GM12865 (cell line): ENCODE measurements around the gene HYDIN.

Source experiments
- DNase-seq: peaks from one replicate; pipeline ENCODE4 v3.0.0; 2010; ENCODE audit warnings: low read depth
- H3K4me3 ChIP-seq: 2 replicates; pipeline ENCODE4 v1.5.1; 2011; ENCODE audit warnings: mild to moderate bottlenecking, low read depth, low read length, control low read depth
- TF ChIP-seq, protein P1 (sequence below): IDR thresholded peaks from 2 replicates; pipeline ENCODE4 v1.5.1; 2011; ENCODE audit warnings: low read length, control low read depth, low read depth, inconsistent platforms; ENCODE audit not compliant: insufficient read depth; ENCODE audit errors: missing control alignments

The HYDIN gene

DNA sequence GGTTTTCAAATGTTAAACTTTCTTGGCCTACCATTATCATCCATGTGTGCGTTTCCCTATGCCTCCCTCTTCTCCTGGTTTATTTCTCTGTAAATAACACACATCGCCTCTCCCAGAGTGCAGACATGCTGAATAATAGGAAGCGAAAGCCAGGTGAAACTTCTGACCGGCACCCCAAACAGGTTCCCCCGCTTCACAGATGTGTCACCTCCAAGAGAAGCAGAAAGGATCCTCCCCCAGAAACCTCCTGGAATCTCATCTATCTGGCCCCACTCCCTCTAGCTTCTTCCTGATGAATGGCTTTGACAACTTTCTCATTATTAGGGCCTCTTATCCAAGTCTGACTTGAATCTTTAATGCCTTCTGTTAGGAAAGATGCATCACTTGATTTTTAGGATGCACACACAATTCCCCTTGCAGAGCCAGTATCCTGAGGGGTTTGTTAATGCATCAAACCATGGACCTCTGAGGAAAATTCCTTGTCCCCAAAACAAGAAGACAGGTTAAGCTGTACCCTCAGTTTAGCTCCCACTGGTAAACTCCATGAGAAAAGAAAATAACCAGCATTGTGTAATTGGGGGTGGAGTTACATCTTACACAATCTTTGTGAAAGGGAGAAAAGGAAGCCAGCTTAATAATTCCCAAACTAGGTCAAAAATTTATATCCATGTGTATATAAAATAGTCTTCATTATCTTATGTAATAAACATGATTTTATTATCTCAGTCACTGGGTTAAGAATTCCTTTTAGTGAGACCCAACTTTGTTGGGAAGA is 20.1 kb upstream of the HYDIN start:
- H3K4me3 ChIP-seq, result no peak overlapping the region
- TF ChIP-seq, protein P1, sequence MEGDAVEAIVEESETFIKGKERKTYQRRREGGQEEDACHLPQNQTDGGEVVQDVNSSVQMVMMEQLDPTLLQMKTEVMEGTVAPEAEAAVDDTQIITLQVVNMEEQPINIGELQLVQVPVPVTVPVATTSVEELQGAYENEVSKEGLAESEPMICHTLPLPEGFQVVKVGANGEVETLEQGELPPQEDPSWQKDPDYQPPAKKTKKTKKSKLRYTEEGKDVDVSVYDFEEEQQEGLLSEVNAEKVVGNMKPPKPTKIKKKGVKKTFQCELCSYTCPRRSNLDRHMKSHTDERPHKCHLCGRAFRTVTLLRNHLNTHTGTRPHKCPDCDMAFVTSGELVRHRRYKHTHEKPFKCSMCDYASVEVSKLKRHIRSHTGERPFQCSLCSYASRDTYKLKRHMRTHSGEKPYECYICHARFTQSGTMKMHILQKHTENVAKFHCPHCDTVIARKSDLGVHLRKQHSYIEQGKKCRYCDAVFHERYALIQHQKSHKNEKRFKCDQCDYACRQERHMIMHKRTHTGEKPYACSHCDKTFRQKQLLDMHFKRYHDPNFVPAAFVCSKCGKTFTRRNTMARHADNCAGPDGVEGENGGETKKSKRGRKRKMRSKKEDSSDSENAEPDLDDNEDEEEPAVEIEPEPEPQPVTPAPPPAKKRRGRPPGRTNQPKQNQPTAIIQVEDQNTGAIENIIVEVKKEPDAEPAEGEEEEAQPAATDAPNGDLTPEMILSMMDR, result no peak
- DNase-seq, result no peak

DNA sequence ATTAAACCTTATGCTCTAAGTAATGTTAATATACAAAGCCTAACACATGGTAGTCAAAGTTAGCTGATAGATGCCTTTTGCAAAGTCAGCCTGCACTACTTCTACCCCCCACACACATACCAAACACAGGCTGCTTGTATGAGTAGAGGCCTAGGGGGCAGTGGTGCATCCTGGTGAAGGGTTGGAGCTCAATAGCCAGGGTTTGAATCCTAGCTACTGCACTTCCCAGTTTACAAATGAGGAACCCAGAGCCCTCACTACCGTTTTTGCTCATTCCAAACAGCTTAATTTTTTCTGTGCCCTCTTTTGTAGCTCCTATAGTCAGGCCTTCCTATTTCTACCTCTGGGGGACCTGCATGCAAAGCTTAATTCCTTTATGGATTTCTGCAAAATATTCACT is 18.9 kb upstream of the HYDIN start:
- no peak for DNase-seq
- TF ChIP-seq, protein P1, result no peak
- no peak overlapping the region for H3K4me3 ChIP-seq

DNA sequence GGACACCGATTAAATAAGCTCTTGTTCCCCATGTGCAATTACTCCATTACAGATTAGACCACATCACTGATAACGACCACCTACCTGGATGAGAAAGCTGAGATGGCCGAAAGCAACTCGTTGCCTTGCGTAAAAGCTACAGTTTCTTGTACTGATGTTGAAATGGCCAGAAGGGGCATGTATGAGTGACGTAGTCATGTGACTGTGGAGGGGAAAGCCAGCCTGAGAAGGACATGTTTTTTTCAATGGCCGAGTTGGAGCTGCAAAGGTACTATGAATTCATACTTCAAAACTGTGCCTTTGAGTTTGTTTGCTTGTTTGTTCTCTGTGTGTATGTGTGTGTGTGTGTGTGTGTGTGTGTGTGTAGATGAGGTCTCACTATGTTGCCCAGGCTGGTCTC is 17.0 kb upstream of the HYDIN start:
- DNase-seq, result no peak
- H3K4me3 ChIP-seq, result no peak overlapping the region
- TF ChIP-seq, protein P1, result no peak

- H3K4me3 ChIP-seq, result no peak overlapping the region
- TF ChIP-seq, protein P1, result no peak
- no peak for DNase-seq
Observed at GRCh38 chr16:71246309-71246708, 15.8 kb upstream of the HYDIN start.

DNA sequence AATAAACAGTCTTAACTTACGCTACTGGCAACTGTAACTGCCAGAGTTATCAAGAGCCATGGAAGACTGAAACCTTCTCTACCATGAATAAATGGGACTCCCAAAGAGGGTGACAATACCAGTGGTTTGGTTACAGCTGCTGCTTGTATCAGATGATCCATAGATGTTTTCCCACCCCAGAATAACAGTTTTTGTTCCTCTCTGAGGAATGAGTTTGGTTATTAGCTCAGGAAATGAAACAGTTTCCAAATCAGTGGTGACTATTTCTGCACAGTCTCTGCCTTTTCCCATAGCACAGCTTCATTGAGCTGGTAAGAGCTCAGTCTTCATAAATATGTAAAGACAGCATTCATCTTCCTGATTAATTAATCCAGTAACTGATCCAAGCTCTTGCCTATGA is 14.0 kb upstream of the HYDIN start:
- no peak for DNase-seq
- no peak overlapping the region for H3K4me3 ChIP-seq
- TF ChIP-seq, protein P1, result no peak

DNA sequence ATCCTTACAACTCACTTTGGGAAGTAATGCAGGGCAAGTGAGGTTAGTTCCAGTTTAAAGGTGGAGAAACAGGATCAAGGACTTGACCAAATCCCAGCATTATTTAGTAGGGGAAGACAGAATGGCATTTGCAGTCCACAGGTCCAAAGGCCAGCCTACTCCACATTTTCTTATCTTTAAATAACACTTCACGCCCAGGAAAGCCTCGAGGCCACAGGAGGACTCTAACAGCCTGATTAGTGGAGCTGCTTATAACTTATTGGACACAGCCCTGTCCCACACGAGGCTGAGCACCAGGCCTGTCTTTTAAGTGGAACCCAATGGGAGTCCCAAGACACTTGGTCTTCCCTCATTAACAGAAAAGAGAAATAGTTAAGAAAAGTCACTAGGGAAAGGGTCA is 12.1 kb upstream of the HYDIN start:
- TF ChIP-seq, protein P1, result no peak
- H3K4me3 ChIP-seq, result no peak overlapping the region

GRCh38 chr16:71242036-71242435 is 11.5 kb upstream of the HYDIN start:
- DNase-seq, result no peak
- H3K4me3 ChIP-seq, result no peak overlapping the region
- TF ChIP-seq, protein P1, result no peak

More for the DNA sequence above, 12.1 kb upstream of the HYDIN start:
- DNase-seq, result no peak
